HG02973 (cell line): Measurements from ENCODE around the gene PDSS2.
"Not testable (repeated sequence)": the region's sequence is repeated elsewhere in the genome, so short reads cannot be mapped to it uniquely, and the experiment has no call there.

Experiments
- ATAC-seq: cut with Tn5 transposase; IDR thresholded peaks from one replicate; pipeline ENCODE4 v1.9.1; 2021; ENCODE audit warnings: moderate library complexity; ENCODE audit not compliant: unreplicated experiment

PDSS2 gene

GRCh38 chr6:107475360-107475759 lies 16.0 kb upstream of the PDSS2 start:
- ATAC-seq: not testable (repeated sequence)

- ATAC-seq: no peak
Observed at GRCh38 chr6:107473660-107474059, 14.3 kb upstream of the PDSS2 start.

- no peak for ATAC-seq
Observed at GRCh38 chr6:107470364-107470763, 11.0 kb upstream of the PDSS2 start.

DNA sequence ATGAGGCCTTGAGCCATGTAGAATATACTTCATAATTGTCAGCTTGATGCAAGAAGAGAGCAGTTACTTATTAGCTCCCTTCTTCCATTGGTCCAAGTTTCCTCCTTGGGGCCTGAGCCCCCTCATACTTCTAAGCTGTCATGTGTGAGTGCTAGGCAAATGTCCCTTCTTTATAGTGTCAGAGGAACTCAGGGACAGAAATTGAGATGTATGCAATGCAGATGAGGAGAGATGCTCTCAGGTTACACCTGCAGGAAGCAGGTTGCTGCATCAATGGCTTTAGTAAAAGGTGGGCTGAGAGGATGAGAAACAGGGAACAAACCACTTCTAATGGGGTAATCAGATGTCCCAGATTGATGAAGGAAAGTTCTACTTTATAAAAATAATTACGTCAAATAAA lies 6.7 kb upstream of the PDSS2 start:
- no peak for ATAC-seq

DNA sequence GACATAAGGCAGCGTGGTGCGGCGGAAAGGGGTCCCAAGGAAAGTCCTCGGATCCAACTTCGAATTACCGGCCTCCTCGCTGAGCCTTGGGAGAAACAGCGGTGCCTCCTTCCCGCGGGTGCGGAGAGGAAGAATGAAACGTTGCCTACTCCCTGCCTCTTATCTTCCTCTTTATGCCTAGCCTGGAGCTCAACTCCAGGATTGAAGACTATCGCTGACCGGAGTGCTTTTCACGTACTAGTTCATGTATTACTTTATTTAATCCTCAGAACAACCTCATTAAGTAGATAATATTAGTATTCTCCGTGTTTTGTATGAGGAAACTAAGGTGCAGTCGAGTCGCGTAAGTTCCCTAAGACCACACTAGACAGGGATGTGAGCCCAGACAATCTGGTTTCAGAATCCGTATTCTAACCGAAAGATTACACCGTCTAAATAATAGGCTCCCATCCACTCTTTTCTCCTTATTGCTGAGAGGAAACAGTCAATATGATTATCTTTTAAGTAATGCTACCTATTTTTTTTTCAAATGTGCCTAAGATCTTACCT lies 793 bp upstream of the PDSS2 start:
- no peak for ATAC-seq

GRCh38 chr6:107458672-107459282 lies 587 bp downstream of the PDSS2 start:
- ATAC-seq: peak; percentile 23

DNA sequence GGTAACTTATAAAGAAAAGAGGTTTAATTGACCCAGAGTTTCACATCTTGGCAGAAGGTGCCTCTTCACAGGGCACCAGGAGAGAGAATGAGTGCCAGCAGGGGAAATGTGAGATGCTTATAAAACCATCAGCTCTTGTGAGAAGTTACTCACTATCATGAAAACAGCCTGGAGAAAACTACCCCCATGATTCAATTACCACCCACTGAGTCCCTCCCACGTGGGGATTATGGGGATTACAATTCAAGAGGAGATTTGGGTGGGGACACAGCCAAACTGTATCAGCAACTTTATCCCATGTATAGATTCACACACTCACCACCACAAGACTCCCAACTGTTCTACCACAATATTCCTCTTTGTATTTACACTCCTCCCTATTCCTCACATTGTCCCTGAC lies 10.6 kb downstream of the PDSS2 start:
- no peak for ATAC-seq

GRCh38 chr6:107447663-107448216 lies 11.6 kb downstream of the PDSS2 start:
- ATAC-seq: no peak

DNA sequence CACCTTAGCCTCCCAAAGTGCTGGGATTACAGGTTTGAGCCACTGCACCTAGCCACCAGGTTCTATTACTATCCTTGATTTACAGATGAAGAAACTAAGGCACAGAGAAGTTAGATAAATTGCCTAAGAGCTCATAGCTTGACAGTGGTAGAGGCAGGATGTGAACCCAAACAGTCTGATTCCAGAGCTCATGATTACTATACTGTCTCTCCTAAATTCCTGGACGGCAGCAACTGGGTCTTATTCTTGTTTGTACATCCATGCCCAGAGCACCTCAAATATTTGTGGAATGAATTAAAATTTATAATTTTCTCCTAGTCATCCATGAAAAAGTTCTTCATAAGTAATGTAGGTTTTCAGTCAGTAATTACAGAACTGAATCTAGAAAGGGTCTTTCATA lies 15.1 kb downstream of the PDSS2 start:
- ATAC-seq: no peak

GRCh38 chr6:107443608-107444267 lies 15.6 kb downstream of the PDSS2 start:
- ATAC-seq: no peak

DNA sequence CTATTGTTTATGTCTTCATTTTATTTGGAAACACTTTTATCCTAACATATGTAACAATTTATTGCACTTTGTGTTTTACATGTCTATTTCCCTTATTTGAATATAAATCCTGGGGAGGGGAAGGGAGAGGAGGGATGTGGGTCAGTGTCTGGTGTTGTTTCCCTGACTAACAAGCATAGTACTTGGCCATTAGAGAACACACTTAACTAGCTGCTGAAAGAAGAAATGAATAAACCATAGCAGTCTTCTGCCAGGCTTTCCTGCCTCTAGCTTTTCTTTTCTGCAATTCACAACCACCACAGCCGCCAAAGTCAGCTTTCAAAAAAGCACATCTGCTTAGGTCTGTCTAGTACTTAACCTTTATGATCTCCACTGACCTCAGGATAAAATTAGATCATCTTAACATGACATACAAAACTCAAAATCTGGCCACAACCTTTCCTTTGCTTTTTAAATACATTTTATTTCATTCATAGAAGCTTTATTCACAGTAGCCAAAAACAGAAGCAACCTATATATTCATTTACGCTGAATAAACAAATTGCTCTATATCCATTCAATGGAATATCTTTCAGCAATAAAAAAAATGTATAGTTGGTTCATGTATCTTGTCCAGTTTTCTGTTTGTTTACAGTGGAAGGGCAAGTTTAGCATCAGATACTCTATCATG lies 16.3 kb downstream of the PDSS2 start:
- no peak for ATAC-seq

- no peak for ATAC-seq
Observed at GRCh38 chr6:107441682-107442081, 17.7 kb downstream of the PDSS2 start.

- ATAC-seq: no peak
Observed at GRCh38 chr6:107440936-107441335, 18.4 kb downstream of the PDSS2 start.

DNA sequence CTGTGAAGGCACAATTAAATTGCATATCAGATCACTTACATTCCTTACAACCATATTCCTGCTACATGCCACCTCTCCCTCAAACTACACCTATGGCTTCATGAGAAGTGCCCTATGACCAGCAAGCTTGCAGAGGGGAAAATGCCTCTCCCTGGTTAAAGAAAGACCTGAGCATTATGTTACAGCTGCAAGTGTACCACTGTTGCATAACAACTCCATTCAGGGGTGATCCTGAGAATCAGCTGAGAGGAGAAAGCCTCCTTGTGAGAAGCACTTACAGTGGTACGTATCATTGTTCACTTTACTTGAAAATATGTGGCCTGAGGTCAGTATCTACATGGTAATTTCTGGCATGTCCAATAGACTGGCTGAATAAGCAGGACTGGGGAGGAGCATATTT lies 20.0 kb downstream of the PDSS2 start:
- ATAC-seq: no peak

GRCh38 chr6:107437691-107438090 lies 21.7 kb downstream of the PDSS2 start:
- ATAC-seq: no peak

GRCh38 chr6:107436881-107437280 lies 22.5 kb downstream of the PDSS2 start:
- no peak for ATAC-seq

GRCh38 chr6:107435798-107436197 lies 23.6 kb downstream of the PDSS2 start:
- ATAC-seq: no peak

GRCh38 chr6:107434812-107435211 lies 24.6 kb downstream of the PDSS2 start:
- ATAC-seq: no peak

DNA sequence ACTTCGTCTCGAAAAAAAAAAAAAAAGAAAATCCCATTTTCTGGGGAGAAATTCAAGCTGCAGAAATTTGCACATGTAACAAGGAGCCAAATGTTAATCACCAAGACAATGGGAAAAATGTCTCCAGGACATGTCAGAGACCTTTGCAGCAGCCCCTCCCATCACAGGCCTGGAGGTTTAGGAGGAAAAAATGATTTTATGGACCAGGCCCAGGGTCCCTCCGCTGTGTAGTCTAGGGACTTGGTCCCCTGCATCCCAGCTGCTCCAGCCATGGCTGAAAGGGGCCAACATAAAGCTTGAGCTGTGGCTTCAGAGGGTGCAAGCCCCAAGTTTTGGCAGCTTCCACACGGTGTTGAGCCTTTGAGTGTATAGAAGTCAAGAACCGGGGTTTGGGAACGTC lies 33.4 kb downstream of the PDSS2 start:
- ATAC-seq: not testable (repeated sequence)

GRCh38 chr6:107423474-107423990 lies 35.8 kb downstream of the PDSS2 start:
- ATAC-seq: no peak

DNA sequence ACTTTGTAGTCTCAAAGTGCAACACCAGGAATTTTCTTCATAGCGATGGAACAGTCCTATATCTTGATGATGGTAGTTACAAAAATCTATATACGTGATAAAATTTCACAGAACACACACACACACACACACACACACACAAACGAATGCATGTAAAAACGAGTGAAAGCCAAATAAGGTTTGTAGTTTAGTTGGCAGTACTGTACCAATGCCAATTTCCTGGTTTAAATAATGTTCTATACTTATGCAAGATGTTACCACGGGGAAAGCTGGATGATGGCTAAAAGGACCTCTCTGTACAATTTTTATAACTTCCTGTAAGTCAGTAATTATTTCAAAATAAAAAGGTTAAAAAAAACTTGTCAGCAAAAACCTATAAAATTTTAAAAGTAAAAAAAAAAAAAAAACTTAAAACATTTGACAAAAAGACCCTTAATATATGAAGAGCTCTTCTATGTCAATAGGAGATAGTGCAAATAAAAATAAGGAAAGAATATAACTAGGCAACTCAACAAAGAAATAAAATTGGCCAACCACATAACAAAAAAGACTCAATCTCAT lies 37.6 kb downstream of the PDSS2 start:
- no peak for ATAC-seq
